GM12891 (cell line): ENCODE data around the gene CTSD.

ENCODE experiments used
- PAX5 ChIP-seq: IDR thresholded peaks from 2 replicates; pipeline ENCODE4 v1.6.1; 2011; ENCODE audit warnings: low read length, moderate library complexity, mild to moderate bottlenecking; ENCODE audit not compliant: insufficient read depth, severe bottlenecking
- POLR2A ChIP-seq: IDR thresholded peaks from 2 replicates; pipeline ENCODE4 v1.6.1; 2011; ENCODE audit warnings: low read depth, low read length, control low read depth
- POLR2AphosphoS5 ChIP-seq: IDR thresholded peaks from 2 replicates; pipeline ENCODE4 v1.6.1; 2011; ENCODE audit warnings: low read depth, low read length, control low read depth
- TAF1 ChIP-seq: IDR thresholded peaks from 2 replicates; pipeline ENCODE4 v1.6.1; 2011; ENCODE audit warnings: low read depth, low read length, control low read depth

- TF ChIP-seq TAF1 (no peak), POLR2A (no peak), POLR2AphosphoS5 (no peak), PAX5 (no peak)
These were observed 4.4 kb downstream of the CTSD start for GRCh38 chr11:1759151-1759850.
